Measurements from ENCODE around the gene CRYBA4. TPM values are rescaled to one million over a fixed set of nuclear protein-coding genes. Genes with fewer than 3 reads are reported as not detected.

The CRYBA4 gene
- polyA plus RNA-seq, 1 of the 3 experiments (the other 2 are of a cell fraction), result not detected

DNA sequence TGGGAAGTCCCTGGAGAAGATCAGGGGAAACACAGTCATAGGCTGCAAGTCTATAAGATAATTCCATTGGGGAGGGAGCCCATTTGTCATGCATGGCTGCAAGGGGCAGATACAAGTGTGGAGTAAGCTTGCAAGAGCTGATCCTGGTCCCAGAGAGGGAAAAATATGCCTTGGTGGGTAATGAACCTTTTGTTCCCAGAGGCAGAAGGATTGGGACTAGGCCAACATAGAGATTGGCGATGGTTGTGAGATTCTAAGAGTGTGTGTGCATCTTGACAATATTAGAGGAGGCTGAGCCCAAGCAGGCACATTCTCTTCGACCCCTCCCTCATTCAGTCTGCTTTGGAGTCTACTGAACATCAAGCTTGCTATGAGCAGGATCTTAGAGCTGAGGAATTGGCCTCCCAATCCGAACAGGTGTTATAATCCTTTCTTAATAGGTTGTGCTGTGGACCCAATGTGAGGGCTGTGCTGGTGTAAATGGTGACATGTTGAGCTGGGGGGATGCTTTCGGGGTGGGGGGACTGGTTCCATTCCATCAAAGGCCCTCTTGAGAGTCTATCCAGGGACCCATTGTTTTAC, 54.0 kb downstream of the CRYBA4 start:
- Histone ChIP-seq H4K20me1 (ENCODE audit: insufficient read depth) (no peaks in the 10 kb centered on the region), H3K27me3 (ENCODE audit: insufficient read depth) (no peaks in the 10 kb centered on the region), H3K36me3 (replicated peaks in 1 of 2; ENCODE audit: control insufficient read depth in 1 of 2, insufficient read depth in 2 of 2, low read length in 1 of 2) (peaks cover 0 to 4% of the 10 kb centered on the region in 2 experiments), H3K9me2 (no peaks in the 10 kb centered on the region), H3K9ac (no peak overlapping the region), H3F3A (replicated peaks; ENCODE audit: insufficient read depth) (peaks cover 16% of the 10 kb centered on the region), H3K9me3 (no peaks in the 10 kb centered on the region), H3K4me3 (ENCODE audit: low read depth in 2 of 2, low read length in 1 of 2) (no peak overlapping the region), H3K27ac (ENCODE audit: low read depth in 2 of 2, low read length in 1 of 2) (no peak overlapping the region), H3K4me1 (ENCODE audit: control insufficient read depth in 1 of 2, insufficient read depth in 2 of 2, low read depth in 1 of 2, low read length in 1 of 2) (peaks cover 15 to 36% of the 10 kb centered on the region in 2 experiments; a peak in 3 of 4 replicates), H3K79me2 (ENCODE audit: insufficient read depth) (peaks cover 32% of the 10 kb centered on the region), H3K4me2 (no peak overlapping the region), H2AFZ (ENCODE audit: low read depth) (no peak overlapping the region)
- no peak for DNase-seq
- TF ChIP-seq MEF2A (IDR thresholded peaks at IDR 0.05; ENCODE audit: borderline replicate concordance, low read depth) (no peak), TEAD4 (IDR thresholded peaks at IDR 0.05; ENCODE audit: borderline replicate concordance, insufficient read depth) (no peak), POLR2AphosphoS5 (IDR thresholded peaks at IDR 0.05; ENCODE audit: low read depth, low read length) (no peak), CHD2 (IDR thresholded peaks at IDR 0.05; ENCODE audit: low read length, partially characterized antibody) (no peak), TAF1 (IDR thresholded peaks at IDR 0.05; ENCODE audit: borderline replicate concordance, low read depth, low read length) (no peak), NRF1 (IDR thresholded peaks at IDR 0.05; ENCODE audit: low read depth, low read length) (no peak), YY1 (IDR thresholded peaks at IDR 0.05; ENCODE audit: low read depth) (no peak), TCF12 (IDR thresholded peaks at IDR 0.05) (no peak), SIN3A (IDR thresholded peaks at IDR 0.05; ENCODE audit: borderline replicate concordance, low read depth, low read length) (no peak), FOSL2 (IDR thresholded peaks at IDR 0.05; ENCODE audit: borderline replicate concordance, low read depth) (no peak), JUND (IDR thresholded peaks at IDR 0.05) (no peak), SMC3 (IDR thresholded peaks at IDR 0.05; ENCODE audit: low read depth, low read length) (no peak), EZH2phosphoT487 (IDR thresholded peaks at IDR 0.05; ENCODE audit: borderline replicate concordance, low read depth) (no peak)
- TF ChIP-seq, protein P1, sequence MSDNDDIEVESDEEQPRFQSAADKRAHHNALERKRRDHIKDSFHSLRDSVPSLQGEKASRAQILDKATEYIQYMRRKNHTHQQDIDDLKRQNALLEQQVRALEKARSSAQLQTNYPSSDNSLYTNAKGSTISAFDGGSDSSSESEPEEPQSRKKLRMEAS (IDR thresholded peaks at IDR 0.05; ENCODE audit: low read depth), result no peak
- TF ChIP-seq, protein P2, sequence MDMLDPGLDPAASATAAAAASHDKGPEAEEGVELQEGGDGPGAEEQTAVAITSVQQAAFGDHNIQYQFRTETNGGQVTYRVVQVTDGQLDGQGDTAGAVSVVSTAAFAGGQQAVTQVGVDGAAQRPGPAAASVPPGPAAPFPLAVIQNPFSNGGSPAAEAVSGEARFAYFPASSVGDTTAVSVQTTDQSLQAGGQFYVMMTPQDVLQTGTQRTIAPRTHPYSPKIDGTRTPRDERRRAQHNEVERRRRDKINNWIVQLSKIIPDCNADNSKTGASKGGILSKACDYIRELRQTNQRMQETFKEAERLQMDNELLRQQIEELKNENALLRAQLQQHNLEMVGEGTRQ (IDR thresholded peaks at IDR 0.05; ENCODE audit: borderline replicate concordance, low read depth, low read length), result no peak
- ChIA-PET CTCF (no interaction called here), POLR2A (no interaction called here)
- 90% methylated on average over 4 of the region's 4 CpGs for WGBS (ENCODE audit: low lambda C conversion rate)

DNA sequence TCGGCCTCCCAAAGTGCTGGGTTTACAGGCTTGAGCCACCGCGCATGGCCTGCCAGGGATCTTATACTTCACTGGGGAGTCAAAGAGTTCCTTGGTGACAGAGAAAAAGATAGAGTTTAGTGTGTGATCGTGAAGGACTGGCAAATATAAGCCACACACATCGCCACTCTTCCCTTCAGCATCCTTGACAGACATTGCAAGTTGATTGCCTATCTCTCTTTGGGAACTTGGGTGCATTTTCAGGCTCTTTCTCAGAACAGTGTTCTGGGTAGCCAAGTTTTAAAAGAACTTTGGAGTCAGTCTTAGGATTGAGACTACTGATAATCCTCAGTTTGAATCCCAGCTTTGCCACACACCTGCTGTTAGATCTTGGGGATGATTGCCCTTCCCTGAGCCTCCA, 55.5 kb downstream of the CRYBA4 start:
- CTCF ChIA-PET, result no interaction called here

More for the DNA sequence above, 55.5 kb downstream of the CRYBA4 start:
- Histone ChIP-seq H3K79me2 (ENCODE audit: insufficient read depth) (peaks cover 32% of the 10 kb centered on the region), H3K9me2 (no peaks in the 10 kb centered on the region), H2AFZ (ENCODE audit: low read depth) (no peak overlapping the region), H3K4me1 (ENCODE audit: control insufficient read depth in 1 of 2, insufficient read depth in 2 of 2, low read depth in 1 of 2, low read length in 1 of 2) (peaks cover 12 to 26% of the 10 kb centered on the region in 2 experiments; a peak in 3 of 4 replicates), H3F3A (replicated peaks; ENCODE audit: insufficient read depth) (peaks cover 13% of the 10 kb centered on the region), H3K4me2 (no peak overlapping the region), H3K27me3 (ENCODE audit: insufficient read depth) (no peaks in the 10 kb centered on the region), H3K9ac (no peak overlapping the region), H3K9me3 (no peaks in the 10 kb centered on the region), H3K4me3 (ENCODE audit: low read depth in 2 of 2, low read length in 1 of 2) (no peak overlapping the region), H3K36me3 (replicated peaks in 1 of 2; ENCODE audit: control insufficient read depth in 1 of 2, insufficient read depth in 2 of 2, low read length in 1 of 2) (peaks cover 6% of the 10 kb centered on the region in 2 experiments), H4K20me1 (ENCODE audit: insufficient read depth) (no peaks in the 10 kb centered on the region), H3K27ac (ENCODE audit: low read depth in 2 of 2, low read length in 1 of 2) (no peak overlapping the region)
- DNase-seq, result no peak
- POLR2A ChIA-PET, result no interaction called here
- TF ChIP-seq, protein P3, sequence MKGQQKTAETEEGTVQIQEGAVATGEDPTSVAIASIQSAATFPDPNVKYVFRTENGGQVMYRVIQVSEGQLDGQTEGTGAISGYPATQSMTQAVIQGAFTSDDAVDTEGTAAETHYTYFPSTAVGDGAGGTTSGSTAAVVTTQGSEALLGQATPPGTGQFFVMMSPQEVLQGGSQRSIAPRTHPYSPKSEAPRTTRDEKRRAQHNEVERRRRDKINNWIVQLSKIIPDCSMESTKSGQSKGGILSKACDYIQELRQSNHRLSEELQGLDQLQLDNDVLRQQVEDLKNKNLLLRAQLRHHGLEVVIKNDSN (IDR thresholded peaks at IDR 0.05; ENCODE audit: borderline replicate concordance, low read depth), result no peak
- TF ChIP-seq ELF1 (IDR thresholded peaks at IDR 0.05) (no peak), TCF12 (IDR thresholded peaks at IDR 0.05) (no peak), FOXM1 (IDR thresholded peaks at IDR 0.05; ENCODE audit: low read depth) (no peak), NFIC (IDR thresholded peaks at IDR 0.05; ENCODE audit: borderline replicate concordance) (no peak)
- TF ChIP-seq, protein P4, sequence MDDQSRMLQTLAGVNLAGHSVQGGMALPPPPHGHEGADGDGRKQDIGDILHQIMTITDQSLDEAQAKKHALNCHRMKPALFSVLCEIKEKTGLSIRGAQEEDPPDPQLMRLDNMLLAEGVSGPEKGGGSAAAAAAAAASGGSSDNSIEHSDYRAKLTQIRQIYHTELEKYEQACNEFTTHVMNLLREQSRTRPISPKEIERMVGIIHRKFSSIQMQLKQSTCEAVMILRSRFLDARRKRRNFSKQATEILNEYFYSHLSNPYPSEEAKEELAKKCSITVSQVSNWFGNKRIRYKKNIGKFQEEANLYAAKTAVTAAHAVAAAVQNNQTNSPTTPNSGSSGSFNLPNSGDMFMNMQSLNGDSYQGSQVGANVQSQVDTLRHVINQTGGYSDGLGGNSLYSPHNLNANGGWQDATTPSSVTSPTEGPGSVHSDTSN (IDR thresholded peaks at IDR 0.05), result no peak
- TF ChIP-seq, protein P2 (IDR thresholded peaks at IDR 0.05; ENCODE audit: borderline replicate concordance, low read depth, low read length), result no peak
- 90% methylated on average over 5 of the region's 5 CpGs for WGBS (ENCODE audit: low lambda C conversion rate)
